ENCODE data around the gene PTPRG. TPM values are rescaled to one million over a fixed set of nuclear protein-coding genes. Genes with fewer than 3 reads are reported as not detected.

The PTPRG gene
- total and polyA plus RNA-seq, 3 experiments from 2014 or later = not detected

DNA sequence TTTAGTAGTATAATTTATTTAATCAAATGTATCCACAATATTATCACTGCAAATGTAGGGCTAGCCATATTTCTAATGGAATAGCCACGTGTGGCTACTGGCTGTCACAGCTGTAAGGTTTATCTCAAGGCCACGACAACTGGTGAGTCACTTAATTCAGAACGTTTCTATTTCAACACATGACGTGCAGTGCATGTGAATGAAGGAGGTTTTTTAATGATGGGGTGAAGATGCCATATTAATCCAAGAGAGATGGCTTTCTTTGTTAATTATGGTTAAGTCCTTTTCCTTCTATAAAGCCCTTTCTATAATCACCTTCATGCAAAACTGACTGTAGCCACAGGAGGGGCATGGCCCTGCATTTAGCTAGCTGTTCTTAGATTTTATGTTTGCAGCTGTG is 600.0 kb downstream of the PTPRG start:
- CTCF ChIA-PET = no interaction called here
- H3K4me3 Mint-ChIP-seq = no peak overlapping the region
- Histone ChIP-seq H3K4me1 (ENCODE audit: insufficient read depth, low read length) (no peaks in the 10 kb centered on the region), H3K4me3 (ENCODE audit: low read length) (no peak overlapping the region), H3K36me3 (ENCODE audit: insufficient read depth, low read length) (no peaks in the 10 kb centered on the region), H3K9me3 (ENCODE audit: low read length) (no peaks in the 10 kb centered on the region), H3K27me3 (ENCODE audit: insufficient read depth, low read length, poor library complexity, severe bottlenecking) (no peaks in the 10 kb centered on the region), H3K27ac (ENCODE audit: low read depth, low read length) (no peak overlapping the region)
- no peak for DNase-seq
- no peaks in the 10 kb centered on the region for H3K4me1 Mint-ChIP-seq
- POLR2A ChIA-PET = no interaction called here
- no peak overlapping the region for H3K27ac Mint-ChIP-seq
- no peaks in the 10 kb centered on the region for H3K9me3 Mint-ChIP-seq
- H3K36me3 Mint-ChIP-seq = no peaks in the 10 kb centered on the region
- no peaks in the 10 kb centered on the region for H3K27me3 Mint-ChIP-seq

- Mint-ChIP-seq H3K4me1 (no peaks in the 10 kb centered on the region), H3K4me3 (no peak overlapping the region), H3K27ac (no peak overlapping the region), H3K27me3 (no peaks in the 10 kb centered on the region), H3K36me3 (no peaks in the 10 kb centered on the region), H3K9me3 (no peaks in the 10 kb centered on the region)
- Histone ChIP-seq H3K27me3 (ENCODE audit: insufficient read depth, low read length, poor library complexity, severe bottlenecking) (no peaks in the 10 kb centered on the region), H3K4me3 (ENCODE audit: low read length) (no peak overlapping the region), H3K4me1 (ENCODE audit: insufficient read depth, low read length) (no peaks in the 10 kb centered on the region), H3K27ac (ENCODE audit: low read depth, low read length) (no peak overlapping the region), H3K9me3 (ENCODE audit: low read length) (no peaks in the 10 kb centered on the region), H3K36me3 (ENCODE audit: insufficient read depth, low read length) (no peaks in the 10 kb centered on the region)
- DNase-seq = no peak
- POLR2A ChIA-PET = no interaction called here
- CTCF ChIA-PET = no interaction called here
Measured at GRCh38 chr3:62164196-62164595, 602.8 kb downstream of the PTPRG start.

DNA sequence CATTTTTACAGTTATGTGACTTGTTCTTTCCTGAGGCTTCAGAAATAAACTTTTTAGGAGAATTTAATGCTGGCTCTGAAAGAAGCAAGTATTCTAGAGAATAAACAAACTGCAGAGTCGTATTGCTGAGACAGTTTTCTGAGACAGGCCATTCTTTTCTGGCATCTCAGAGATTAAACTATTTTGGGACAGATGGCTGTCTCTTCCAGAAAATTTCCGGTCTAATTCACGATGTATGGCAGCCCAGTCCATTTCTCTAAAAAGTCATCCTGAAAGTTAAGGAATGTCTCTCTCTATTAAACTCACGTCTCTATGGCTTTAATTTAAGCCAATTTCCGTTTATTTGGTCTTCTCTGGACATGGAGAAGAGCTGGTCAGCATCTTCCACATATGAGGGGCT is 603.4 kb downstream of the PTPRG start:
- POLR2A ChIA-PET = no interaction called here

GRCh38 chr3:62167566-62168262 is 606.3 kb downstream of the PTPRG start:
- Histone ChIP-seq H3K36me3 (ENCODE audit: insufficient read depth, low read length) (no peaks in the 10 kb centered on the region), H3K4me3 (ENCODE audit: low read length) (no peak overlapping the region), H3K27ac (ENCODE audit: low read depth, low read length) (no peak overlapping the region), H3K9me3 (ENCODE audit: low read length) (no peaks in the 10 kb centered on the region), H3K27me3 (ENCODE audit: insufficient read depth, low read length, poor library complexity, severe bottlenecking) (no peaks in the 10 kb centered on the region), H3K4me1 (ENCODE audit: insufficient read depth, low read length) (no peaks in the 10 kb centered on the region)
- CTCF ChIA-PET = no interaction called here
- DNase-seq = no peak
- no peak overlapping the region for H3K4me3 Mint-ChIP-seq
- H3K36me3 Mint-ChIP-seq = no peaks in the 10 kb centered on the region
- H3K27me3 Mint-ChIP-seq = no peaks in the 10 kb centered on the region
- POLR2A ChIA-PET = no interaction called here
- no peaks in the 10 kb centered on the region for H3K9me3 Mint-ChIP-seq
- H3K27ac Mint-ChIP-seq = no peak overlapping the region
- no peaks in the 10 kb centered on the region for H3K4me1 Mint-ChIP-seq

More for the DNA sequence above, 603.4 kb downstream of the PTPRG start:
- no peaks in the 10 kb centered on the region for H3K36me3 ChIP-seq (ENCODE audit: insufficient read depth, low read length)
- H3K36me3 Mint-ChIP-seq = no peaks in the 10 kb centered on the region
- no peak overlapping the region for H3K4me3 ChIP-seq (ENCODE audit: low read length)
- no peak overlapping the region for H3K27ac ChIP-seq (ENCODE audit: low read depth, low read length)
- H3K9me3 ChIP-seq (ENCODE audit: low read length) = no peaks in the 10 kb centered on the region
- H3K27me3 Mint-ChIP-seq = no peaks in the 10 kb centered on the region
- H3K4me1 ChIP-seq (ENCODE audit: insufficient read depth, low read length) = no peaks in the 10 kb centered on the region
- no peaks in the 10 kb centered on the region for H3K9me3 Mint-ChIP-seq
- no peaks in the 10 kb centered on the region for H3K4me1 Mint-ChIP-seq
- no peak for DNase-seq
- CTCF ChIA-PET = no interaction called here
- no peaks in the 10 kb centered on the region for H3K27me3 ChIP-seq (ENCODE audit: insufficient read depth, low read length, poor library complexity, severe bottlenecking)
- no peak overlapping the region for H3K27ac Mint-ChIP-seq
- H3K4me3 Mint-ChIP-seq = no peak overlapping the region

GRCh38 chr3:62168356-62168755 is 607.0 kb downstream of the PTPRG start:
- no peaks in the 10 kb centered on the region for H3K9me3 Mint-ChIP-seq
- Histone ChIP-seq H3K27me3 (ENCODE audit: insufficient read depth, low read length, poor library complexity, severe bottlenecking) (no peaks in the 10 kb centered on the region), H3K36me3 (ENCODE audit: insufficient read depth, low read length) (no peaks in the 10 kb centered on the region), H3K4me1 (ENCODE audit: insufficient read depth, low read length) (no peaks in the 10 kb centered on the region), H3K4me3 (ENCODE audit: low read length) (no peak overlapping the region), H3K27ac (ENCODE audit: low read depth, low read length) (no peak overlapping the region), H3K9me3 (ENCODE audit: low read length) (no peaks in the 10 kb centered on the region)
- no peak overlapping the region for H3K4me3 Mint-ChIP-seq
- H3K4me1 Mint-ChIP-seq = no peaks in the 10 kb centered on the region
- H3K27me3 Mint-ChIP-seq = no peaks in the 10 kb centered on the region
- H3K36me3 Mint-ChIP-seq = no peaks in the 10 kb centered on the region
- no peak overlapping the region for H3K27ac Mint-ChIP-seq
- POLR2A ChIA-PET = no interaction called here
- no peak for DNase-seq
- CTCF ChIA-PET = no interaction called here

DNA sequence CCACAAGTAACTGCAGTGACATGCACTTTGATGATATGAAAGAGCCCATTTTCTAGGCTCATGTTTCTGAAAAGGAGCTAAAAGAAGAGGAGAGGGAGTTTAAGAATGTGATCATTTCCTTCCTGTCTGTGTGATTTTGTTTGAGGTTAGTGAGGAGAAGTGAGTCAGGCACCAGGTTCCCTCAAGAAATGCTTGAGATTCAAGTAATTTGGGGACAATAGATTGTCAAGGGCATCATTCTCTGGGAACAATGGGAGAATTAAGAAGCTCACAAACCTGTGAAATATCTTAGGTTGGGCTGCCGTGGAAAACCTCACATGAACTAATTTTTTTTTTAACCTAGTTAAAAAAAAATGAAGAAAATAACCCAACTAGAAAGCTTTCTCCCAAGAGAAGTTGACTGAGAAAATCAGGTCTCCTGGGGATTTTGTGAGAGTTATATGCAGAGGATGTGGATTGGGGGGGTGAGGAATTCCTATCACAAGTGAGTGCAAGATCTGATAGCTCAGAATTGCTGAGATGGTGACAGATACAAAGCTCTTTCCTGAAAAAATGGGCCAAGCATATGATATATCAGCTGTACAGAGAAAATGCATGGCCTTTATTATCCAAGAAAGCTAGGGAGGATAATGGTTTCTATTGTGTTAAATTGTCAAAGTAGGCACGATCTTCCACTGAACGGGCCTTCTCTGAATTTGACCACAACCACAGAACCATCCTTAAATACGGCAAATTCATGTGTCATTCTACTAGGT is 608.7 kb downstream of the PTPRG start:
- Mint-ChIP-seq H3K4me1 (no peaks in the 10 kb centered on the region), H3K36me3 (no peaks in the 10 kb centered on the region), H3K4me3 (no peak overlapping the region), H3K27ac (no peak overlapping the region), H3K9me3 (no peaks in the 10 kb centered on the region), H3K27me3 (no peaks in the 10 kb centered on the region)
- Histone ChIP-seq H3K27me3 (ENCODE audit: insufficient read depth, low read length, poor library complexity, severe bottlenecking) (no peaks in the 10 kb centered on the region), H3K36me3 (ENCODE audit: insufficient read depth, low read length) (no peaks in the 10 kb centered on the region), H3K4me1 (ENCODE audit: insufficient read depth, low read length) (no peaks in the 10 kb centered on the region), H3K9me3 (ENCODE audit: low read length) (no peaks in the 10 kb centered on the region), H3K4me3 (ENCODE audit: low read length) (no peak overlapping the region), H3K27ac (ENCODE audit: low read depth, low read length) (no peak overlapping the region)
- CTCF ChIA-PET = no interaction called here
- POLR2A ChIA-PET = no interaction called here
- no peak for DNase-seq

GRCh38 chr3:62171789-62172188 is 610.4 kb downstream of the PTPRG start:
- Mint-ChIP-seq H3K4me3 (no peak overlapping the region), H3K4me1 (no peaks in the 10 kb centered on the region), H3K27me3 (no peaks in the 10 kb centered on the region), H3K36me3 (no peaks in the 10 kb centered on the region), H3K9me3 (peaks cover 0 to 3% (median 0%) of the 10 kb centered on the region in 5 donors), H3K27ac (no peak overlapping the region)
- no peak for DNase-seq
- H3K27me3 ChIP-seq (ENCODE audit: insufficient read depth, low read length, poor library complexity, severe bottlenecking) = no peaks in the 10 kb centered on the region
- no peak overlapping the region for H3K27ac ChIP-seq (ENCODE audit: low read depth, low read length)
- ChIA-PET POLR2A (no interaction called here), CTCF (no interaction called here)
- H3K4me1 ChIP-seq (ENCODE audit: insufficient read depth, low read length) = no peaks in the 10 kb centered on the region
- no peaks in the 10 kb centered on the region for H3K36me3 ChIP-seq (ENCODE audit: insufficient read depth, low read length)
- H3K4me3 ChIP-seq (ENCODE audit: low read length) = no peak overlapping the region
- H3K9me3 ChIP-seq (ENCODE audit: low read length) = no peaks in the 10 kb centered on the region

GRCh38 chr3:62172199-62172598 is 610.8 kb downstream of the PTPRG start:
- Histone ChIP-seq H3K27me3 (ENCODE audit: insufficient read depth, low read length, poor library complexity, severe bottlenecking) (no peaks in the 10 kb centered on the region), H3K27ac (ENCODE audit: low read depth, low read length) (no peak overlapping the region), H3K4me3 (ENCODE audit: low read length) (no peak overlapping the region), H3K36me3 (ENCODE audit: insufficient read depth, low read length) (no peaks in the 10 kb centered on the region), H3K9me3 (ENCODE audit: low read length) (no peaks in the 10 kb centered on the region), H3K4me1 (ENCODE audit: insufficient read depth, low read length) (no peaks in the 10 kb centered on the region)
- H3K4me3 Mint-ChIP-seq = no peak overlapping the region
- no peaks in the 10 kb centered on the region for H3K27me3 Mint-ChIP-seq
- H3K27ac Mint-ChIP-seq = no peak overlapping the region
- DNase-seq = no peak
- ChIA-PET POLR2A (no interaction called here), CTCF (no interaction called here)
- peaks cover 0 to 3% (median 0%) of the 10 kb centered on the region in 5 donors for H3K9me3 Mint-ChIP-seq
- H3K36me3 Mint-ChIP-seq = no peaks in the 10 kb centered on the region
- H3K4me1 Mint-ChIP-seq = no peaks in the 10 kb centered on the region

All from CD8-positive, alpha-beta memory T cell (primary cell).